Measurements from ENCODE around the gene RFK. TPM values are rescaled to one million over a fixed set of nuclear protein-coding genes. Genes with fewer than 3 reads are reported as not detected.

The RFK gene
- total RNA-seq, 6 experiments from 2014 or later = 11.1 to 25.2 (median 19.7) TPM

DNA sequence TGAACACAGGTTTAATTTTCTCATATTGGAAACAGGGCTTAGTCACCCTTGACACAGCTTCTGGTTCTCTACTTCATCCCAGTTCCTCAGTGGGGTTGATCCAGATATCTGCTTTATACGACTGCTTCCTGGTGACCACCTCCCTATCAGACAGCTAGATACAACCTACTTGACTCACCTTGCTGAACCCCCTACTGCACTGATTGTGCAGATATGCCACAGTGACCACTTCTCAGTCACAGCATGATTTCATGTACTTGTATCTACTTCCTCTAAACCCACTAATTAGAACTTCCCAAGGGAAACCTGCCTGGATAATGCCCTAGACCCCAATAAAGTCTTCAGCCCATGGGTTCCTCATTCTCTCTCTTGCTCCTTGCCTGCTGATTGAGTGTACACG is 18.4 kb upstream of the RFK start:
- H3K27me3 ChIP-seq = no peaks in the 10 kb centered on the region
- DNase-seq = no peak
- intact Hi-C loops (cut with DNase I) = no loop called here
- H3K27ac ChIP-seq = no peak overlapping the region
- ATAC-seq = no peak
- WGBS (ENCODE audit: insufficient coverage, low coverage, low lambda C conversion rate, missing lambda C conversion rate) = 50% methylated on average over 2 of the region's 2 CpGs
- H3K9me3 ChIP-seq = peaks cover 0 to 2% (median 0%) of the 10 kb centered on the region in 4 donors
- no peak overlapping the region for H3K4me3 ChIP-seq
- TF ChIP-seq, protein P1, sequence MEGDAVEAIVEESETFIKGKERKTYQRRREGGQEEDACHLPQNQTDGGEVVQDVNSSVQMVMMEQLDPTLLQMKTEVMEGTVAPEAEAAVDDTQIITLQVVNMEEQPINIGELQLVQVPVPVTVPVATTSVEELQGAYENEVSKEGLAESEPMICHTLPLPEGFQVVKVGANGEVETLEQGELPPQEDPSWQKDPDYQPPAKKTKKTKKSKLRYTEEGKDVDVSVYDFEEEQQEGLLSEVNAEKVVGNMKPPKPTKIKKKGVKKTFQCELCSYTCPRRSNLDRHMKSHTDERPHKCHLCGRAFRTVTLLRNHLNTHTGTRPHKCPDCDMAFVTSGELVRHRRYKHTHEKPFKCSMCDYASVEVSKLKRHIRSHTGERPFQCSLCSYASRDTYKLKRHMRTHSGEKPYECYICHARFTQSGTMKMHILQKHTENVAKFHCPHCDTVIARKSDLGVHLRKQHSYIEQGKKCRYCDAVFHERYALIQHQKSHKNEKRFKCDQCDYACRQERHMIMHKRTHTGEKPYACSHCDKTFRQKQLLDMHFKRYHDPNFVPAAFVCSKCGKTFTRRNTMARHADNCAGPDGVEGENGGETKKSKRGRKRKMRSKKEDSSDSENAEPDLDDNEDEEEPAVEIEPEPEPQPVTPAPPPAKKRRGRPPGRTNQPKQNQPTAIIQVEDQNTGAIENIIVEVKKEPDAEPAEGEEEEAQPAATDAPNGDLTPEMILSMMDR (IDR thresholded peaks at IDR 0.05) = no peak
- TF ChIP-seq POLR2A (IDR thresholded peaks at IDR 0.05) = no peak
- no peaks in the 10 kb centered on the region for H3K36me3 ChIP-seq
- peaks cover 0 to 6% (median 0%) of the 10 kb centered on the region in 4 donors for H3K4me1 ChIP-seq

- Histone ChIP-seq H3K27ac (no peak overlapping the region), H3K4me1 (peaks cover 0 to 12% (median 5%) of the 10 kb centered on the region in 4 donors), H3K9me3 (no peaks in the 10 kb centered on the region), H3K27me3 (no peaks in the 10 kb centered on the region), H3K4me3 (no peak overlapping the region), H3K36me3 (no peaks in the 10 kb centered on the region)
- ATAC-seq (no peak), DNase-seq (no peak)
- intact Hi-C loops (cut with DNase I) = no loop called here
- TF ChIP-seq, protein P1 (IDR thresholded peaks at IDR 0.05) = no peak
- TF ChIP-seq POLR2A (IDR thresholded peaks at IDR 0.05) = no peak
Measured at GRCh38 chr9:76405868-76406267, 11.6 kb upstream of the RFK start.

DNA sequence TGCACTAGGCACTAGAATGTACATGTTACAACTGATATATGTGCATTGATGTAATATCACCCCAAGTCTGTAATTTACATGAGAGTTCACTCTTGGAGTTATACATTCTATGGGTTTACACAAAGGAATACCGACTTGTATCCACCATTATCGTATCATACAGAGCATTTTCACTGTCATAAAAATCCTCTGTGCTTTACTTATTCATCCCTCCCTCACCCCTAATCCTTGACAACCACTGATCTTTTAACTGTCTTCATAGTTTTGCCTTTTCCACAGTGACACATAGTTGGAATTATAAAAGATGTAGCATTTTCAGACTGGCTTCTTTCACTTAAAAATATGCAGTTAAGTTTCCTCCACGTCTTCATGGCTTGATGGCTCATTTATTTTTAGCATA is 11.1 kb upstream of the RFK start:
- ATAC-seq (no peak), DNase-seq (no peak)
- Histone ChIP-seq H3K27ac (no peak overlapping the region), H3K4me1 (peaks cover 0 to 12% (median 5%) of the 10 kb centered on the region in 4 donors), H3K27me3 (no peaks in the 10 kb centered on the region), H3K4me3 (no peak overlapping the region), H3K9me3 (no peaks in the 10 kb centered on the region), H3K36me3 (no peaks in the 10 kb centered on the region)
- intact Hi-C loops (cut with DNase I) = no loop called here
- TF ChIP-seq, protein P1 (IDR thresholded peaks at IDR 0.05) = no peak
- TF ChIP-seq POLR2A (IDR thresholded peaks at IDR 0.05) = no peak
- WGBS (ENCODE audit: insufficient coverage, low coverage, low lambda C conversion rate, missing lambda C conversion rate) = 83% methylated on average over 3 of the region's 3 CpGs

DNA sequence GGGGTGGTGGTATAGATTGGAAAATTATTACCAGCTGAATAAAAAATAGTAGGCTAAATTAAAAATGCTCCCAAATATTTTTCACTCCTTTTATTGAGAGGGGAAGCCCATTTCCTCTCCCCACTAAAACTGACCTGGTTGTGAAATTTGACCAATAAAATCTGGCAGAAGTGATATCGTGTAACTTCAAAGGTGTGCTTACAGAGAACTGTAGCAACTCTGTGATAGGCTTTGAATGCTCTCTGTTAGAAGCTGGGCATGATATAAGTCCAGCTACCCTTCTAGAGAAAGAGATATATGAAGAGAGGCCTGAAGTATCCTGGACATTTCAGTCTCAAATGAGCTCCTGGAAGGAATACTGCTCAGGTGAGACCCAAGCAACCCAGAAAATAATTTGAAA is 10.2 kb upstream of the RFK start:
- H3K9me3 ChIP-seq = no peaks in the 10 kb centered on the region
- 26% methylated on average over 1 of the region's 1 CpG for WGBS (ENCODE audit: insufficient coverage, low coverage, low lambda C conversion rate, missing lambda C conversion rate)
- ATAC-seq (peak; percentile 40 to 67 (median 54)), DNase-seq (no peak)
- no peak overlapping the region for H3K4me3 ChIP-seq
- H3K4me1 ChIP-seq = peaks cover 0 to 12% (median 5%) of the 10 kb centered on the region in 4 donors
- intact Hi-C loops (cut with DNase I) = no loop called here
- H3K27me3 ChIP-seq = no peaks in the 10 kb centered on the region
- TF ChIP-seq, protein P1 (IDR thresholded peaks at IDR 0.05) = no peak
- no peak for TF ChIP-seq POLR2A (IDR thresholded peaks at IDR 0.05)
- H3K27ac ChIP-seq = no peak overlapping the region
- no peaks in the 10 kb centered on the region for H3K36me3 ChIP-seq

DNA sequence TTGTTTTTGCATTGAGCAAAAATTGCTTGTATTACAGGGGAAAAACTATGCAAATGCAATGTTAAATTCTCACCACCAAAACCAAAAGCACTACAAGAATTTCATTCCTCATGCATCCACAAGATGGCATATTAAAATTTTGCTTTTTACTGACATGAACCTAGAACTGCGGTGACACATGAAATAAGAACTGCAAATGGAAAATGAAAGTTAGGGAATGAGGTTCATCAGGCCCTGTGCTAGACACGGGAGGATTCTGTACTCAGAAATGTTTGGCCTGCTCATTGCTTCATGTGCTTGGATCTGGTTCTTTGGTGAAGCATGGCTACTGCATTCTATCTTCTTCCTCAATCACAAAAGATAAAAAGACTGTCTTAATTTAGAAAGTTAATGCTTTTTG is 9.1 kb upstream of the RFK start:
- WGBS (ENCODE audit: insufficient coverage, low coverage, low lambda C conversion rate, missing lambda C conversion rate) = 0% methylated on average over 2 of the region's 2 CpGs

More for the DNA sequence above, 9.1 kb upstream of the RFK start:
- peak in 1 of 3 donors; percentile 53 for DNase-seq
- Histone ChIP-seq H3K27ac (peak overlapping the region; percentile 15 to 62 (median 22)), H3K36me3 (no peaks in the 10 kb centered on the region), H3K4me1 (peaks cover 0 to 12% (median 5%) of the 10 kb centered on the region in 4 donors), H3K4me3 (peak overlapping the region in 1 of 3 donors; percentile 5), H3K27me3 (no peaks in the 10 kb centered on the region), H3K9me3 (no peaks in the 10 kb centered on the region)
- TF ChIP-seq POLR2A (IDR thresholded peaks at IDR 0.05) = no peak
- TF ChIP-seq, protein P1 (IDR thresholded peaks at IDR 0.05) = peak; percentile 57 to 71 (median 58)
- intact Hi-C loops (cut with DNase I) = no loop called here
- ATAC-seq = peak; percentile 91 to 95 (median 93)
